GM13976 (cell line): ENCODE data around the gene EXPH5.

Experiments used
- DNase-seq: peaks from one replicate; pipeline ENCODE4 v3.0.0; 2012; ENCODE audit warnings: low spot score
- CTCF ChIP-seq: IDR thresholded peaks from 2 replicates; pipeline ENCODE4 v1.5.1; 2012; ENCODE audit warnings: borderline replicate concordance, mild to moderate bottlenecking; ENCODE audit not compliant: insufficient read depth; ENCODE audit errors: extremely low read depth, missing control alignments, control extremely low read depth
- in situ Hi-C: fragments of 300-500 bp; cut with MboI; formaldehyde crosslinking; loops from one replicate; pipeline ENCODE4 v1.12.0; 2022; ENCODE audit warnings: low sequenced_read_pairs, mixed read lengths, inconsistent platforms; ENCODE audit not compliant: unreplicated experiment

Gene EXPH5

GRCh38 chr11:108541531-108541930 lies 52.0 kb downstream of the EXPH5 start:
- TF ChIP-seq CTCF = no peak
- in situ Hi-C loops = no loop called here
- DNase-seq = no peak

GRCh38 chr11:108538502-108538901 lies 55.1 kb downstream of the EXPH5 start:
- in situ Hi-C loops = no loop called here
- TF ChIP-seq CTCF = no peak
- no peak for DNase-seq

DNA sequence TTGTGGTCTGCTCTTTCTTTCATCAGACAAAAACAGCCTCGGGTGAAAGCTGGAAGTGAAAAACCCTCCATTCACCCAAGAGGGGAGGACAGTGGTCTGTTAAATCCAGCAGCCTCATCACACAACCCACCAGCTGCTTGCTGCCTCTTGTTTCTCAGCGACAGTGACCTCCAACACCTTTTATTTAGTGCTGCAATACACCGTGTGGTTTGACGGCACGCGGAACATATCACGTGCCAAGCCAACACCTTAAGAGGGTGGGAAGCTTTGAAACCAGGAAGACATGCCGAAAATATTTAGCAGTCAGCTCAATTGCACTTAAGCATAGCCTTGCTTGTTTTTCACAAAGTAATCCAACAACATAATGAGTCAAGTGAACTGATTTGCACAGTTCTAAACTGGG lies 55.5 kb downstream of the EXPH5 start:
- no peak for TF ChIP-seq CTCF
- DNase-seq = no peak
- in situ Hi-C loops = no loop called here

GRCh38 chr11:108536783-108537182 lies 56.8 kb downstream of the EXPH5 start:
- TF ChIP-seq CTCF = no peak
- no peak for DNase-seq
- in situ Hi-C loops = no loop called here

GRCh38 chr11:108535384-108535955 lies 58.1 kb downstream of the EXPH5 start:
- in situ Hi-C loops = no loop called here

DNA sequence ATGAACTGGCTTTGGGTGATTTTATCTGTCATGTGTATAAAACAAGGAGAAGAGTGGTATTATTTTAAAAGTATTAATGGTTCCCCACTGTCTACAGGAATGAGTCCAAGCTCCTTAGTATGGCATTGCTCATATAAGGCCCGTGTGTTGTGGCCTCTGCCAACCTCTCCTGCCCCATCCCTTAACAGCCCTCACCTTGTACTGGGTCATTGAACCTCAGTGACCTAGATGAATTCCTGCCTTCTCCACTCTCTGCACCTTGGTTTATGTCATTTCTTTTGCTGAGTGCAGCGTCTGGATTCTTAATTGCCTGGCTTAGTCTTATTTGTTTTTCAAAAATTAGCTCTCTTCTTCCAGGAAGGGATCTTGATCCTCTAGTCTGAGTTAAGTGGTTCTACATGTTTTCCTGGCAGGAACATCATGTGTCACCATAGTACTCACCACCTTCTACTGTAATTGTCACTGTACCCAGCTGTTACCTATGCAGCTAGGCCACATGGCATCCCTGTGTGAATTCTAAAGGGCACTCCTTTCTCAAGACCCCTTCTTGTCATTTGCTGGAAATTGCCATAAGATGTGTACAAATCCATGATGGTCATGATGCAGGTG lies 59.2 kb downstream of the EXPH5 start:
- no peak for DNase-seq
- in situ Hi-C loops = no loop called here
- no peak for TF ChIP-seq CTCF

More at GRCh38 chr11:108535384-108535955, 58.1 kb downstream of the EXPH5 start:
- TF ChIP-seq CTCF = no peak
- DNase-seq = no peak

GRCh38 chr11:108530426-108530825 lies 63.1 kb downstream of the EXPH5 start:
- in situ Hi-C loops = no loop called here
- no peak for TF ChIP-seq CTCF

More at GRCh38 chr11:108530426-108530825, 63.1 kb downstream of the EXPH5 start:
- DNase-seq = no peak
